HAP-1 (cell line): ENCODE data around the gene SLC26A6.
A peak's percentile ranks its signal among the peaks of the same experiment; 100 is the strongest.

Experiments
- DNase-seq, 2 experiments: peaks; one replicate each; pipeline ENCODE4 v3.0.0-alpha.2; 2016 to 2020; ENCODE audit warnings: low spot score in 2 of 2
- H3K27me3 ChIP-seq: fragments of 250-450 bp; sonication (Bioruptor Pico); 2 replicates; pipeline ENCODE4 v1.5.1; 2020; ENCODE audit warnings: low read depth, mild to moderate bottlenecking, moderate library complexity
- H3K36me3 ChIP-seq: fragments of 250-450 bp; sonication (Bioruptor Pico); replicated peaks from 2 replicates; pipeline ENCODE4 v1.5.1; 2020; ENCODE audit warnings: mild to moderate bottlenecking
- H3K4me1 ChIP-seq: fragments of 250-450 bp; sonication (Bioruptor Pico); 2 replicates; pipeline ENCODE4 v1.5.1; 2020; ENCODE audit warnings: mild to moderate bottlenecking
- H3K4me3 ChIP-seq: fragments of 250-450 bp; sonication (Bioruptor Pico); 2 replicates; pipeline ENCODE4 v1.5.1; 2020; ENCODE audit warnings: mild to moderate bottlenecking, moderate library complexity
- H3K9me3 ChIP-seq: fragments of 250-450 bp; sonication (Bioruptor Pico); 2 replicates; pipeline ENCODE4 v1.5.1; 2020; ENCODE audit warnings: mild to moderate bottlenecking, moderate library complexity
- in situ Hi-C: fragments of 300-500 bp; cut with MboI; formaldehyde crosslinking; loops from 3 replicates; pipeline ENCODE4 v1.14.3; 2020; ENCODE audit warnings: low sequenced_read_pairs, inconsistent platforms, mixed read lengths

Gene SLC26A6

GRCh38 chr3:48652923-48653715 lies 17.9 kb upstream of the SLC26A6 start:
- in situ Hi-C loops = no loop called here
- Histone ChIP-seq H3K36me3 (no peaks in the 10 kb centered on the region), H3K4me3 (no peak overlapping the region), H3K27me3 (no peaks in the 10 kb centered on the region), H3K4me1 (no peaks in the 10 kb centered on the region), H3K9me3 (no peaks in the 10 kb centered on the region)
- DNase-seq = no peak

- Histone ChIP-seq H3K9me3 (no peaks in the 10 kb centered on the region), H3K4me3 (no peak overlapping the region), H3K36me3 (no peaks in the 10 kb centered on the region), H3K27me3 (no peaks in the 10 kb centered on the region), H3K4me1 (no peaks in the 10 kb centered on the region)
- no peak for DNase-seq
- in situ Hi-C loops = no loop called here
These were observed 16.5 kb upstream of the SLC26A6 start for GRCh38 chr3:48651771-48652170.

GRCh38 chr3:48650723-48651122 lies 15.5 kb upstream of the SLC26A6 start:
- H3K4me1 ChIP-seq = no peaks in the 10 kb centered on the region

GRCh38 chr3:48648188-48648850 lies 13.1 kb upstream of the SLC26A6 start:
- H3K9me3 ChIP-seq = no peaks in the 10 kb centered on the region
- no peaks in the 10 kb centered on the region for H3K36me3 ChIP-seq
- no peaks in the 10 kb centered on the region for H3K27me3 ChIP-seq
- DNase-seq = no peak
- in situ Hi-C loops = no loop called here
- no peaks in the 10 kb centered on the region for H3K4me1 ChIP-seq
- no peak overlapping the region for H3K4me3 ChIP-seq

More at GRCh38 chr3:48650723-48651122, 15.5 kb upstream of the SLC26A6 start:
- Histone ChIP-seq H3K36me3 (no peaks in the 10 kb centered on the region), H3K9me3 (no peaks in the 10 kb centered on the region), H3K27me3 (no peaks in the 10 kb centered on the region), H3K4me3 (no peak overlapping the region)
- DNase-seq = no peak
- in situ Hi-C loops = no loop called here

- Histone ChIP-seq H3K9me3 (no peaks in the 10 kb centered on the region), H3K27me3 (no peaks in the 10 kb centered on the region), H3K36me3 (no peaks in the 10 kb centered on the region), H3K4me1 (no peaks in the 10 kb centered on the region), H3K4me3 (no peak overlapping the region)
- no peak for DNase-seq
- in situ Hi-C loops = no loop called here
These were observed 12.5 kb upstream of the SLC26A6 start for GRCh38 chr3:48647714-48648113.

GRCh38 chr3:48644898-48645760 lies 9.9 kb upstream of the SLC26A6 start:
- Histone ChIP-seq H3K4me1 (no peaks in the 10 kb centered on the region), H3K27me3 (no peaks in the 10 kb centered on the region), H3K36me3 (no peaks in the 10 kb centered on the region; the same call in 1 of the 2 replicates), H3K9me3 (no peaks in the 10 kb centered on the region), H3K4me3 (no peak overlapping the region)
- in situ Hi-C loops = no loop called here
- no peak for DNase-seq

- Histone ChIP-seq H3K4me3 (no peak overlapping the region), H3K9me3 (no peaks in the 10 kb centered on the region), H3K27me3 (no peaks in the 10 kb centered on the region), H3K4me1 (no peaks in the 10 kb centered on the region), H3K36me3 (no peaks in the 10 kb centered on the region; the same call in 1 of the 2 replicates)
- DNase-seq = no peak
- in situ Hi-C loops = no loop called here
These were observed 7.3 kb upstream of the SLC26A6 start for GRCh38 chr3:48642605-48643004.

- no peak overlapping the region for H3K4me3 ChIP-seq
- in situ Hi-C loops = no loop called here
- no peaks in the 10 kb centered on the region for H3K9me3 ChIP-seq
- DNase-seq = no peak
- no peaks in the 10 kb centered on the region for H3K27me3 ChIP-seq
- no peaks in the 10 kb centered on the region; the same call in 1 of the 2 replicates for H3K36me3 ChIP-seq
- peaks cover under 1% of the 10 kb centered on the region; the same call in 1 of the 2 replicates for H3K4me1 ChIP-seq
These were observed 6.1 kb upstream of the SLC26A6 start for GRCh38 chr3:48641396-48641795.

GRCh38 chr3:48639944-48640606 lies 4.8 kb upstream of the SLC26A6 start:
- in situ Hi-C loops = no loop called here
- H3K36me3 ChIP-seq = no peaks in the 10 kb centered on the region; the same call in 1 of the 2 replicates

GRCh38 chr3:48637305-48637704 lies 2.0 kb upstream of the SLC26A6 start:
- Histone ChIP-seq H3K4me1 (peaks cover 12% of the 10 kb centered on the region), H3K4me3 (no peak overlapping the region), H3K9me3 (no peaks in the 10 kb centered on the region), H3K36me3 (peaks cover 11% of the 10 kb centered on the region), H3K27me3 (no peaks in the 10 kb centered on the region)
- no peak for DNase-seq
- in situ Hi-C loops = no loop called here

More at GRCh38 chr3:48639944-48640606, 4.8 kb upstream of the SLC26A6 start:
- no peak for DNase-seq
- Histone ChIP-seq H3K4me3 (no peak overlapping the region), H3K9me3 (no peaks in the 10 kb centered on the region), H3K4me1 (peaks cover 6% of the 10 kb centered on the region), H3K27me3 (no peaks in the 10 kb centered on the region)

GRCh38 chr3:48636149-48636655 lies 941 bp upstream of the SLC26A6 start:
- peaks cover 12% of the 10 kb centered on the region for H3K4me1 ChIP-seq
- in situ Hi-C loops = no loop called here
- no peaks in the 10 kb centered on the region for H3K9me3 ChIP-seq
- H3K36me3 ChIP-seq = peaks cover 13% of the 10 kb centered on the region; the same call in 1 of the 2 replicates
- no peak for DNase-seq
- no peaks in the 10 kb centered on the region for H3K27me3 ChIP-seq
- peak overlapping the region; percentile 85 for H3K4me3 ChIP-seq

- in situ Hi-C loops = no loop called here
- H3K9me3 ChIP-seq = no peaks in the 10 kb centered on the region
- H3K27me3 ChIP-seq = no peaks in the 10 kb centered on the region
- peaks cover 21% of the 10 kb centered on the region; the same call in 1 of the 2 replicates for H3K36me3 ChIP-seq
- peak overlapping the region; percentile 85 for H3K4me3 ChIP-seq
- peaks cover 12% of the 10 kb centered on the region for H3K4me1 ChIP-seq
- peak; percentile 31 to 84 for DNase-seq
These were observed 520 bp downstream of the SLC26A6 start for GRCh38 chr3:48634661-48635221.

GRCh38 chr3:48633743-48634142 lies 1.5 kb downstream of the SLC26A6 start:
- DNase-seq = no peak
- Histone ChIP-seq H3K9me3 (no peaks in the 10 kb centered on the region), H3K36me3 (peaks cover 24% of the 10 kb centered on the region; the same call in 1 of the 2 replicates), H3K4me1 (peaks cover 12% of the 10 kb centered on the region), H3K27me3 (no peaks in the 10 kb centered on the region), H3K4me3 (no peak overlapping the region)
- in situ Hi-C loops = no loop called here
